HG03432 (cell line): ENCODE results near the gene TSPY10.
"Not testable (repeated sequence)": the region's sequence is repeated elsewhere in the genome, so short reads cannot be mapped to it uniquely, and the experiment has no call there.

Experiments used
- ATAC-seq: cut with Tn5 transposase; IDR thresholded peaks from one replicate; pipeline ENCODE4 v1.9.1; 2021; ENCODE audit warnings: mild to moderate bottlenecking, moderate library complexity; ENCODE audit not compliant: unreplicated experiment

Gene TSPY10

GRCh38 chrY:9527580-9527979 lies at the start of gene TSPY10:
Gene TSPY10, plus strand, starts transcription at chrY:9527880. Its CDS starts 46 bp downstream, at chrY:9527926.
- not testable (repeated sequence) for ATAC-seq

GRCh38 chrY:9486967-9487366 lies 40.7 kb upstream of the TSPY10 start, which contains the start of gene TSPY9:
Gene TSPY9, plus strand, starts transcription at chrY:9487267. Its CDS starts 46 bp downstream, at chrY:9487313.
- ATAC-seq, result not testable (repeated sequence)

GRCh38 chrY:9504396-9504795 lies 23.3 kb upstream of the TSPY10 start:
- ATAC-seq, result not testable (repeated sequence)

GRCh38 chrY:9516287-9516686 lies 11.4 kb upstream of the TSPY10 start:
- not testable (repeated sequence) for ATAC-seq
